Hepatocyte (in vitro differentiated cells): ENCODE data around the gene NMNAT2.

Source experiments
- EZH2 ChIP-seq: fragments of 200-600 bp; sonication (generic); IDR thresholded peaks from 2 replicates; pipeline ENCODE4 v1.6.1; 2016; ENCODE audit warnings: antibody characterized with exemption, mild to moderate bottlenecking, borderline replicate concordance
- TF ChIP-seq, protein P1 (sequence below): fragments of 200-600 bp; sonication (generic); IDR thresholded peaks from 2 replicates; pipeline ENCODE4 v1.5.1; 2016; ENCODE audit warnings: antibody characterized with exemption, mild to moderate bottlenecking; ENCODE audit not compliant: poor library complexity

DNA sequence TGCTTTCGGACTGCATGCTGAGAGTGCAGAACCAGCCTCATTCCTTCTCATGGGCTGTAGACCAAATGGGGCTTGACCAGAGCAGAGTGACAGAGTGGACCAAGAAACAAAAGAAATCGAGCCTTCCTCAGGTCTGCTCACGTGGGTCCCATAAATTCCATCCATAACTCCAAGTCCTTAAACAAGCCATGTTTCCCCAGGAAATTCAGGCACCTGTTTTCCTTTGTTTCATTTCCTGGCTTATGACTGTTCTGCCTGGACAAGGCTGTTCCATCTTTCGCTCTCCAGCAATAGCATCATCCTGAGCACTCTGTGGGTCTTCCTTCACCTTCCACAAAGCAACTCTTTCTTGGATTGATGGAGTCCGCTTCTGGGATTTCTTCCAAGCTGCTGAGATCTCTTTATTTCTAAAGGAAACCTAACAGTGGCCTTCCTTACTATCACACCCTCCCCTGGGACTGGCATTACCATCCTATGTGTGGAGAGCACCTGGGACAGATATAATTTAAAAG lies 168.2 kb downstream of the NMNAT2 start:
- TF ChIP-seq, protein P1, sequence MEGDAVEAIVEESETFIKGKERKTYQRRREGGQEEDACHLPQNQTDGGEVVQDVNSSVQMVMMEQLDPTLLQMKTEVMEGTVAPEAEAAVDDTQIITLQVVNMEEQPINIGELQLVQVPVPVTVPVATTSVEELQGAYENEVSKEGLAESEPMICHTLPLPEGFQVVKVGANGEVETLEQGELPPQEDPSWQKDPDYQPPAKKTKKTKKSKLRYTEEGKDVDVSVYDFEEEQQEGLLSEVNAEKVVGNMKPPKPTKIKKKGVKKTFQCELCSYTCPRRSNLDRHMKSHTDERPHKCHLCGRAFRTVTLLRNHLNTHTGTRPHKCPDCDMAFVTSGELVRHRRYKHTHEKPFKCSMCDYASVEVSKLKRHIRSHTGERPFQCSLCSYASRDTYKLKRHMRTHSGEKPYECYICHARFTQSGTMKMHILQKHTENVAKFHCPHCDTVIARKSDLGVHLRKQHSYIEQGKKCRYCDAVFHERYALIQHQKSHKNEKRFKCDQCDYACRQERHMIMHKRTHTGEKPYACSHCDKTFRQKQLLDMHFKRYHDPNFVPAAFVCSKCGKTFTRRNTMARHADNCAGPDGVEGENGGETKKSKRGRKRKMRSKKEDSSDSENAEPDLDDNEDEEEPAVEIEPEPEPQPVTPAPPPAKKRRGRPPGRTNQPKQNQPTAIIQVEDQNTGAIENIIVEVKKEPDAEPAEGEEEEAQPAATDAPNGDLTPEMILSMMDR: no peak
- TF ChIP-seq EZH2: no peak
